Fibroblast of skin of back (primary cell): Measurements from ENCODE around the gene MSX2.
A peak's percentile ranks its signal among the peaks of the same experiment; 100 is the strongest.

Experiments
- DNase-seq: peaks from one replicate; pipeline ENCODE4 v3.0.0-alpha.2; 2013

MSX2 gene

DNA sequence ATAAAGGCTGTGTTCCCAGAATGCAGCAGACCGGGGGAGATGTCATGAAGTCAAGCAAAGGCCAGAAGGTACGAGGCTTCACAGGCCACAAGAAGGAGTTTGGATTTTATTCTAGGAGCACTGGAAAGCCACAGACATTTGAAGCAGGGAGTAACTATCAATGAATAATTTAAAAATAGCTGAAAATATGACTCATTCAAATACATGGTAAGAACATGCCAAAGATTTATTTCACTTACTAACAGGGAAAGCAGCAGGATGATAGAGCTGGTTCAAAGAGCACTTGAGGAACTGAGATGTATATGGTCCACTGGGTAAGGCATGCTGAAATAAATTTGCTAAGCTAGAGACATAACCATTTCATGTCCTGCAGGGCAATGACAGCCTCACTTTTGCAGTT lies 53.2 kb downstream of the MSX2 start:
- peak; percentile 40 for DNase-seq
